ENCODE results near the gene FGF11.
"Not testable (repeated sequence)": the region's sequence is repeated elsewhere in the genome, so short reads cannot be mapped to it uniquely, and the experiment has no call there.

Gene FGF11

DNA sequence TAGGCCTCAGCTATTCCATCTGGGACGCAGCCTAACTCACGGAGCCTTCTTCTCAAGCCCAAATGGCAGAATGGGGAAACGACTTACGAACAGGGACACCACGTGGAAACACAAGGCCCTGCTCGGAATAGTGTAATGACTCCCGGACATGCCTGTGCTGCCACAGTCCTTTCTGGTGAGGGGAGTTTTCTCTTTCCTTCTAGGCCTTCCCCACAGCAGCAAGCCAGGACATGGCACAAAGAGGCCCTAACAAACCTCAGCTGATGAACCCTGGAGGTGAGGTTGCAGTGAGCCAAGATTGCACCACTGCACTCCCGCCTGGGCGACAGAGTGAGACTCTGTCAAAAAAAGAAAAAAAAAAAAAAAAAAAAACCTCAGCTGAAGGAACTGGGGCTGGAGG, 24.8 kb downstream of the FGF11 start:
- no peak for FAIRE-seq

DNA sequence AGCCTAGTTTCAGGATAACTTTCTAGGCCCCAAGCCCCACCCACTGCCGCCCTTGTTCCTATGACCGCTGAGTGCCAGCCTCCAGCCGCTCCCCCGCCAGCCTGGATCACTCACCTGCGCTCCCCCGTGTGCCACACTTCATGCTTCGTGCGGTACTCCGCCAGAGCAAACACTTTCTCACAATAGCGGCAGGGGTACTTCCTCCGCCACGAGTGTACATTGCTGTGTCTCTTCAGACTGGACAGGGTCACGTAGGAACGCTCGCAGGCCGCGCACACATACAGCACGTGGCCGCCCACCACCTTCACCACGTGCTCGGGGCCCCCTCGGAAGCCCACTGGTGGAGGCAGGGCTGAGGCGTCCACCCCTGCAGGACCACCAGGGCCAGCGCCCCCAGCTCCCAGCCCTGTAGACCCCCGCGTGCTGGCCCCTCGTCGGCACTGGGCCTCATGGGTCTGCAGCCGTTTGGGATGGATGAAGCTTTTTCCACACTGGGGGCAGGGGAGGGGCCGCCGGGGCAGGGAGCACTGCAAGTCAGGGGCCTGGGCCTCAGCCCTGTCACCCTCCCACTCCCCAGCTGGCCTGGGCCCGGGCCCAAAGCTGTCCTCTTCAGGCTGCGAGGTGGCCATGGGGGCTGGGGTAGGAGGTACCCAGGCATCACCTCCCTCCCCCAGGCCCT, 26.4 kb downstream of the FGF11 start:
- FAIRE-seq: no peak

DNA sequence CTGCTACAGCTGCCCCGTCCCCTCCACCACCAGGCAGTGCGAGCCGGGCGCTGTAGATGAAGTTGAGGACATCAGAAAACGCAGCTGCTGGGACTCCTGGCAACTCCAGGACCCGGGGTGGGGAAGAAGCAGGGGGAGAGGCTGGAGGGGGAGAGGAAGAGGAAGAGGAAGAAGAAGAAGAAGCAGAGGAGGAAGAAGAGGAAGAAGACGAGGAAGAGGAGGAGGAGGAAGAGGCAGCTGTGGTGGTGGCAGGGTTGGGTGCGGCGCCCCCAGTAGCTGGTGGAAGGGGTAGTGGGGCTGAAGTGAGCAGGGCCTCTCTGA, 27.0 kb downstream of the FGF11 start:
- no peak for FAIRE-seq

DNA sequence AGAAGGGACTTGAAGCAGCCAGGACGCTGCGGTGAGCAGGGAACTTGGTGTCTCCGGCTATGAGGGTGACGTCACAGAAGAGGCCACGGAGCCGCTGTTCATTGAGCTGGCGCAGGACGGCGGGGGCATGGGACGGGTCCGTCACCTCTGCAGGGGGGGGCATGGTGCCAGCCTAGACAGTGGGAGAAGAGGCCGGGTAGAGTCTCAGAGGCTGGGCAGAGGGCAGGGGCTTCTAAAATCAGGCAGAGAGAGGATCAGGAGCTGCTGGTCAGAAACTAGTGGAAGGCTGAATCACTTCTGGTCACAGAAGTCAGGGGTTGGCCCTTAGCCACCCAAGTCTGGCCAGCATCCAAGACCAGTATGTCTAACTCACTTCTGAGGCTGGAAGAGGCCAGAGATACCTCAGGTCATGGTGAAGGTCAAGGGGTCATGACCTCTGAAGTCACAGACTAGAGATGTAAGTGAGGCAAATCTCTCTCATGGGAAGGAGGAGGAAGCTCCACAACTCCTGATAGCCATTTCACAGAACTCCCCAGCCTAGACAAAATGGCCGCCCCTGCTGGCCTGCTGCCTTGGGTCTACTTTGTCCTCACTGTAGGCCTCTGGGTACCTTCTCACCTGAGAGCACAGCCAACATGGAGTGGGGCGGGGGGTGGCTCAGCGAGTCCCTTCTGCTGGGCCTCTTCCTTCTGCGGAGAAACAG, 27.5 kb downstream of the FGF11 start:
- no peak for FAIRE-seq

DNA sequence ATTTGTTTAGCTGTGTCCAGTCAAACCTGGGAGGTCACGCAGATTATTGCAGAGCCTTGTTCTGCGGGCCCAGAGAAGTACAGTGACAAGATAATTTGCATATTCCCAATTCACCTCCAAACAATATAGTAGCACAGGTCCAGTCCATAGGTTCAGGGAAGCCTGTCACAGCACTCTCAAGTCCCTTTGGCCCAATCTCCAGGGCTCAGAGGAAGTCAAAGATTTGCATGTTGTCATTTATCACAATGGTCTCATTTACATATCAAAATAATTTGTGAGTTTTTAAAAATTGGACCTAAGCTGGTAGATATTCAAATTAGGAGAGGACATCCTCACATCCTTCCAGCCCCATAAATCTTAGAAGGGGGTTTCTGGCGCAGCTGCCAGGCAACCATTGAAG, 28.2 kb downstream of the FGF11 start:
- FAIRE-seq: no peak

DNA sequence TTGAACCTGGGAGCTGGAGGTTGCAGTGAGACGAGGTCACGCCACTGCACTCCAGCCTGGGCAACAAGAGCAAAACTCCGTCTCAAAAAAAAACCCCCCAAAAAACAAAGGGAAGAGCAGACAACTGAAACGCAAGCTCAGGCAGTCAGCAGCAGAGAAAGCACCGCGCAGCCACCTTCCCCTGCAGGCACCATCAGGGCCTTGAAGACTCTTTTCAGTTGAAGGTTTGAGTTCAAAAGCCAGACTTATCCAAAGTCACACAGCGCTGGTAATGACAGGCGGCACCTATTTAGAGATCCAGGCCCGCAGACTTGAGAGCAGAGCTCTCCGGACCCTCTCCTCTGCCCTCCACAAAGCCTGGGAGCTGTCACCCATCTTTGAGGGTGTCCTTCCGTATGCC, 29.0 kb downstream of the FGF11 start:
- no peak for FAIRE-seq

DNA sequence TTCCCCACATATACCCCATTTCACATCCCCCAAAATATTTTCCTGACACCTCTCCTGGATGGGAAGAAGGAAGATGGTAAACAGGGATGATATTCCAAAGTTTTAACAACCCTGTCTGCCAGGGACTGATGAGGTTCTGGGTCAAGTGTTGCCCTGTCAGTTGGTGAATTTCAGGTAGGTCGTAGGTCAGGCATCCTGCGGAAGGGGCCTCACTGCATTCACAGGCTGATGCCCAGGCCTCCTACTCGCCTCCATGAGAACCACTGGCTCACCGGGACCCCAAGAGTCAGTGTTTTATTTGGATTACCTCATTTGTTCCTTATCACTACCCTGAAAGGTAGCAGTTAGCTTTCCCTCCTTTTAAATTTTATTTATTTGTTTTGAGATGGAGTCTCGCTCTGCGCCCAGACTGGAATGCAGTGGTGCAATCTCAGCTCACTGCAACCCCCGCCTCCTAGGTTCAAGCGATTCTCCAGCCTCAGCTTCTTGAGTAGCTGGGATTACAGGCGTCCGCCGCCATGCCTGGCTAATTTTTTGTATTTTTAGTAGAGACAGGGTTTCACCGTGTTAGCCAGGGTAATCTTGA, 29.6 kb downstream of the FGF11 start:
- FAIRE-seq: no peak

DNA sequence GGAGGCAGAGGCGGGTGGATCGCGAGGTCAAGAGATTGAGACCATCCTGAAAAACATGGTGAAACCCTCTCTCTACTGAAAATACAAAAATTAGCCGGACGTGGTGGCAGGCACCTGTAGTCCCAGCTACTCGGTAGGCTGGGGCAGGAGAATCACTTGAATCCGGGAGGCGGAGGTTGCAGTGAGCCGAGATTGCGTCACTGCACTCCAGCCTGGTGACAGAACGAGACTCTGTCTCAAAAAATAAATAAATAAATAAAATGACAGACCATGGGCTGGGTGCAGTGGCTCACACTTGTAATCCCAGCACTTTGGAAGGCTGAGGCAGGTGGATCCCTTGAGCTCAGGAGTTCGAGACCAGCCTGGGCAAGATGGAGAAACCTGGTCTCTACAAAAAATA, 30.5 kb downstream of the FGF11 start:
- not testable (repeated sequence) for FAIRE-seq

DNA sequence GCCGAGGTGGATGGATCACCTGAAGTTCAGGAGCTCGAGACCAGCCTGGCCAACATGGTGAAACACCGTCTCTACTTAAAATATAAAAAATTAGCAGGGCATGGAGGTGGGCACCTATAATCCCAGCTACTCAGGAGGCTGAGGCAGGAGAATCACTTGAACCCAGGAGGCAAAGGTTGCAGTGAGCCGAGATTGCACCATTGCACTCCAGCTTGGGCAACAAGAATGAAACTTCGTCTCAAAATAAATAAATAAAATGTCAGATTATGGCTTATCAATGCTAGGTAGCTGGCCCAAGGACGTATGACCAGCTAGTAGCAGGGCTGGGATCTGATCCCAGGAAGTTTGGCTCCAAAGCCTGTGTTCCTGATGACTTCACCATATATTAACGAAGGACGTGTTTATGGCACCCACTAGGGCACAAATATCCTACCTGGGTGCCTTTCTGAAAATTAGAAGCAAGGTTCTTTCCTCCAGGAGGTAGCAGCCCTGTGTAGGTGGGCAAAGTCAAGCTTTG, 31.2 kb downstream of the FGF11 start:
- FAIRE-seq: not testable (repeated sequence)

DNA sequence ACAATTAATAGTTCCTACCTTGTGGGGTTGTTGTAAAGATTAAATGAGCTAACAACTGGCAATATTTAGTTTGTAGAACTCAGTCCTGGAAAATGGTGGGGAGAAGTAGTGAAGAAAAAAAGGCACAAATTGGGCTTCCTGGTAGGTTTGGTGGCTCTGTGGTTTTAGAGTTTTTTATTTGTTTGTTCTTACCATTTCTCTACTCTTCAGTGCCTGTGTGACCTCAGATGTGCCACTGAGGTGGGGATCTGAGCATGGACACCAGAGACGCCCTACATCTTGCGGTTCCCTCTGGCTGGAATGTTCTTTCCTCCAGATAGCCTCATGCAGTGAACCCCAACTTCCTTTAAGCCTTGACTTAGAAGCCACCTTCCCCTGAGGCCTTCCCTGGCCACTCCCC, 32.4 kb downstream of the FGF11 start:
- no peak for FAIRE-seq

DNA sequence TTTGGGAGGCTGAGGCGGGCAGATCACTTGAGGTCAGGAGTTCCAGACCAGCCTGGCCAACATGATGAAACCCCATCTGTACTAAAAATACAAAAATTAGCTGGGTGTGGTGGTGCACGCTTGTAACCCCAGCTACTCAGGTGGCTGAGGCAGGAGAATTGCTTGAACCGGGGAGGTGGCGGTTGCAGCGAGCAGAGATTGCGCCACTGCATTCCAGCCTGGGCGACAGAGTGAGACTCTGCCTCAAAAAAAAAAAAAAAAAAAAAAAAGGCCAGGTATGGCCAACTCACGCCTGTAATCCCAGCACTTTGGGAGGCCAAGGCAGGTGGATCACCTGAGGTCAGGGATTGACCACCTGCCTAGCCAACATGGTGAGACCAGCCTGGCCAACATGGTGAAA, 35.5 kb downstream of the FGF11 start:
- FAIRE-seq: not testable (repeated sequence)

DNA sequence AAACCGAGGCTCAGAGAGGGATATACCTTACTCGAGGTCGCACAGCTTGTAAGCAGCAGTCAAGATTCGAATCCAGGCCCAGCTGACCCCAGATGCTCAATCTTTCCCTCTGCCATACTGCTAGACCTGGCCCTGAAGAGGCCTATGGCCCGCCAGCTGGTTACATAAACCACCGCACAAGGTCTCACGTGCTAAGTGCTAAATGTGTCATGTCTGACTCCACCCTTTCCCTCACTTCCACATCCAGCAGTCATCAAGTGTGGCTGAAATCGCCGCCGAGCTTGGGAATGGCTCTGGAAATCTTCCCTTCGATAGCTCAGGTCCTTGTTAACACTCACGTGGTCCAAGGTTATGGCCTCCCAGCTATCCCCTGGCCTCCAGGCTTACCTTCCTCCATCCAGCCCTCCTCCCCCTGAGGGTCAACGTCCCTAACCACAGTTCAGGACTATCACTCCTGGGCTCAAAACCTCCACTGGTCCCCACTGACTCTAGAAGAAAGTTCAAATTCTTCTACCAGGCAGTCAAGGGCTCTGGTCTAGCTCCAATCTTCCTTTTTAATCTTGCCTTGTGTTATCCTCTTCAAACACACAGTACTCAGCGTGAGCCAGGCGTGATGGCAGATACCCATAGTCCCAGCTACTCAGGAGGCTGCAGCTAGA, 36.6 kb downstream of the FGF11 start:
- no peak for FAIRE-seq

DNA sequence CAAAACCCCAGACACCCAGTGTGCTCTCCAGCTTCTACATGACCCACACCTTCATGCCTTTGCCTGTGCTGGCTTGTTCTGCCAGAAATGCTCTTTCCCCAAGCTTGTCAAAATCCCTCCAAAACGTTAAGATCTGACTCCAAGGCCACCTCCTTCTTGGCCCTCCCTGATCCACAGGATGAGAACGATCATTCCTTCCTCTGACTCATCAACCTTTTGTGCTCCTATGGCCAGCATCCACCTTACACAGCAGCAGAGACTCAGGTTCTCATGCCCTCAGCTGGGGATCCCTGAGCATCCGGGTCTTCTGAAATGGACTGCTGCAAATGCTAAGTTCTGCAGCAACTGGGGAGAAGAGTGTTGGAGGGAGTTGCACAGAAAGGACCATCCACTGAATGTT, 37.2 kb downstream of the FGF11 start:
- no peak for FAIRE-seq

DNA sequence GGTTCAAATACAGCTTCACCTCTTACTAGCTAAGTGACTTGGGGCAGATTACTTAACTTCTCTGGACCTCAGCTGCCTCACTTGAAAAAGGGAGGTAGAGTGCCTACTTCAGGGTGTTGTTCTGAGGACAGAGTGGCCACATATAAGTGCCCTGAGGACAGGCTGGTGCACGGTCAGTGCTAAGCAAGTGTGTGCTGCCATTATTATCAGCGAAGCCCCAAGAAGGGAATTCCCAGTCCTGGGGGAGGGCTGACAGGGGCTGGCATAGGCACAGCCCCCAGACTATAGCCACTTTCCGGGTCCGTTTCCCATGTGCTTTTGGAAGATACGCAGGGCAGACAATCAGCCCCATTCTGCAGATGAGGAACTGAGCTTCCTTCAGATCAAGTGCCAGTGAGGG, 37.6 kb downstream of the FGF11 start:
- FAIRE-seq: no peak

DNA sequence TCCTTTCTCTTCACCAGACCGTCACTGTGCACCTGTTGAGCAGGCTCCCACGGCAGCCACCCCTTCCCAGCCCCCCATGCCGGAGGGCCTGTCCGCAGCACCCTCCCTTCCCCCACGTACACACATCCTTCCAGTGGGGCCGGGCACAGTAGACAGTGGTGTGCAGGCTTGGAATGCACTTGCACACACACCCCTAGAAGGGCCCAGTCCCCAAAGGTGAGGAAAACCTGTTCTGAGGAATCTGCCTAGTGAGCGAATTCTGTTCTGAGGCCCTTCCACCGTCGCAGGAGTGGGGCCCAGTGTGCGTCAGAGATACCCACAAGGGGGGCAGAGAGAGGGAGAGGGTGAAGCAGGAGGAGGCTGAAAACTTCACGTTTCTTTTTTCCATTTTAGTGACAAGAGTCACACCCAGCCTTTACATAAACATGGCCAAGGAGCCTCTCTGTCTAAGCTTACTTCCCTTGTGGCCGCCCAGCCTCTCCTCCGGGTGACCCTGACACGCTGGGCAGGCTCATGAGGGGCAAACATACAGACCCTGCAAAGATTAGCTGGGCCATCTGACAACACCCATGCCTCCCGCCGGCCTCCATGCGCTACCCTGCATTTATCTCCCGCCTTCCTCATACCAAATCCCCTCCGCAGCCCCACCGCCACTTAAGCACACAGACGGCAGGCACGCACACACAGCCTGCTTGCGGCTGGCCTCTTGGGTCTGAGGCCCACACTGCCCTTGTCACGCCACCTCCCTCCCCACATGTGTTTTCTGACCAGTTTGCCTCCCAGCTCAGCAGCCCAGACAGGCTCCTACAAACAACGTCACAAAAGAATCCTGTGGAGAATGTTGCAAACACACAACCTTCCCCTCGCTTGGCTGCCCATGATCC, 38.3 kb downstream of the FGF11 start:
- no peak for FAIRE-seq

DNA sequence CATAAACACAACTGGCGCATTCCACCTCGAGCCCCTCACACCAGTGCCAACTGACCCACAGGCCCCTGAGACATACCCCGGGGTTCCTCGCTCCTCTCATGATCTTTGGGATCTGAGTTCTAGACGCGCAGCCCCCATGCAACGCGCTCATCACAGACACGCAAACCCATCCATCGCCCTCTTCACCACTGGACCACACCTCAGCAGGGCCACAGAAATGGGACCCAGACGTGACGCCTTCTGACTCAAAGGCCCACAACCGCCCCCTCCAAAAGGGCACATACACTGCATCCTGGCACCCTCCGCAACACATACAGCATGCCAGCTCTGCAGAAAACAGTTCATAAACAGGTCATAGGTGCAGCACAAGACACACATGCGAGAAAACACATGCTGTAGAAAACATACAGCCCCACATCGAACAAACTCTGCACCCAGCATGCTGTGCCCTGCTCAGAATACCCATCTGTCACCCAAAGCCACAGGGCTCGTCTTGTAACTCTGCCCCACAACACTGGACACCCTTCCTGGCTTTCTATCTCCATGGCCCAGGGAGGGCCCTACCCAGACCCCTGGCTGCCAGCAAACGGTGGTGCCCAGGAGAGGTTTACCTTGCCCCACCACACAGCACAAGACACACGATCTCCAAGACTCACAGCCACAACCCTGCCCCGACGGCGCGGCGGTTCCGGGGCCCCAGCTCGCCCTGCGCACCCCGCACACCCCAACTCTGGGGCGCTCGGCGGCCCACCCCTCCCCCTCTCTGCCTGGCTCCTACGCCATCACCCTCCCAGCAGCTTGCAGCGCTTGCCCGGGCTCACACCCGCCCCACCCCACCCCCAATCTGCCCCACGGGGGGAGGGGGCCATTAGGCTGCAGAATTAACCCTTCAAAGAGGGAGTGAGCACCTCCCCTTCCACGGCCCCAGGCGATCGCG, 39.2 kb downstream of the FGF11 start:
- no peak for FAIRE-seq

DNA sequence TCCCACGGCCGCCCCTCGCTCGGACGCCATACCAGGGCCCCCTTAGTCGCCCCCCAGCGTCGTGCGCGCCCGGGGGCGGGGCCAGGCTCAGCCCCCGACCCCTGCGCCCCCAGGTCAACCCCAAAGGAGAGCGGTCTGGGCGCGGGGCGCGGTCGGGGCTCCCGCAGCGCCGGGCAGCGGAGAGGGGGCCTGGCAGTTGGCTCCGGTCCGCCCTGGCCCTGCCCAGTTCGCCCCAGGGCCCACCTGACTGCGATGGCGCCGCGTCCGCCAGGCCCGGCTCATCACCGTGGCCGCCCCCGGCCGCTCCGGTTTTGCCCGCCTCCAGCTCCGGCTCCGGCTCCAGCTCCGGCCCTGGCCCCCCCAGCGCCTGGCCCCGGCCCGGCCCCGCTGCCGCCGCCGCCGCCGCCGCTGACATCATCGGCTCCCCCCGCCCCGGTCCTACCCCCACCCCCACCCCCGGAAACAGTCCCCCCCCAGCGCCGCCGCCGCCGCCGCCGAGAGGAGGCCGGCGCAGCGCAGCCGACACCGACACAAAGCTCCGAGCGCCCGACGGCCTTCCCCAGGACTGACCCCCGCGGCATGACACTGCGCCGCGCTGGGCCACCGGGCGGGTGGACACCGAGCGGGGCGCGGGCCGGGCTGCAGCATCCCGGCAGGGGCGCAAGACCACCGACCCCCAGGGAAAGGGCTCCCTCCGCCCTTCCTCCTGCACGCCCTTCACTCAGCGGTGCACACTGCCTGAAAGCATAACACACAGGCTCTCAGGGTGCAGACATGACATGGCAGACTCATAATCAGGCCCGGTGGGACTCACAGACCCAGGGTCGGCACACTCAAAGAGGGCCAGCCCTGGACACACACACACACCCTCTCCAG, 40.1 kb downstream of the FGF11 start, which contains the start of gene ZBTB4:
ZBTB4 (minus strand) TSS at position 419 of the 876 bp plus-strand sequence. CDS start 12,830 bp downstream, outside the sequence.
- no peak for FAIRE-seq

DNA sequence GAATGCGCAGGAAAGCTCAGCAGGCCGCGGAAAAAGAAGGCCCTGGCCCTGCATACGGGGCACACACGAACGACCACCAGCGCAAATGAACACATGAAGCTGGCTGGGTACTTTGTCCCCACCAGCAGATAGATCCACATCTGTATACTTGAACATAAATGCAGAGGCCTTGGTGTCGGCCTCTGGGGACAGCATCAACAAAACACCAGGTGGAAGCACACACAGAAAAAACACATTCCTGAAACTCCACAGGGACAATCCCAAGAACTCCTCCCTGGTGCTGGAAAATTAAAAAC, 40.7 kb downstream of the FGF11 start:
- no peak for FAIRE-seq

DNA sequence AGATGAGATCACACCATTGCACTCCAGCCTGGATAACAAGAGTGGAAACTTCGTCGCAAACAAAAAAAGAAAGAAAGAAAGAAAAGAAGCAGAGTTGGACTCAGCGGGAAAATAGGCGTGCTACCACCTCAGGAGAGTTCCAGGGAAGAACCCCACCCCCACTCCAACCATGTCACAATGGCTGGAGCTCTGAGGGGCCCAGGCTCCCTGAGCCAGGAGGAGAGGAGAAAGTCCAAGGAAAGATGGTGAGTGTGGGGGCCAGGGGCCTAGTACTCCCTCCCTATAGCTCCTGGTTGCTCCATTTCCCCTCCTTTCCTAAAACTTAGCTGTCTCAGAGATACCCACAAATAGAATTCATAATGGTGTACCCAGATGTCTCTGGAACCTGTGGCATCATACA, 42.0 kb downstream of the FGF11 start, which contains the start of gene SLC35G6:
SLC35G6 (plus strand) TSS at position 172 of the 400 bp plus-strand sequence; CDS start at position 243, 71 bp downstream.
- not testable (repeated sequence) for FAIRE-seq

Data from G401.6 (cell line).